Vagina (tissue), 2 donors: Measurements from ENCODE around the gene CADM1. TPM values are rescaled to one million over a fixed set of nuclear protein-coding genes. Genes with fewer than 3 reads are reported as not detected.

ENCODE experiments used
- DNase-seq, 2 donors: peaks; one replicate each; pipeline ENCODE4 v3.0.0-alpha.2; 2017; ENCODE audit errors: extremely low spot score in 2 of 2
- H3K27ac ChIP-seq: fragments of 200-600 bp; sonication (generic); one replicate; pipeline ENCODE4 v1.5.1; 2019
- H3K27me3 ChIP-seq: fragments of 200-600 bp; sonication (generic); one replicate; pipeline ENCODE4 v1.5.1; 2019
- H3K36me3 ChIP-seq, 2 donors: fragments of 200-600 bp; sonication (generic); one replicate each; pipeline ENCODE4 v1.5.1; 2017 to 2019
- H3K4me1 ChIP-seq: fragments of 200-600 bp; sonication (generic); one replicate; pipeline ENCODE4 v1.5.1; 2019
- H3K4me3 ChIP-seq, 2 donors: fragments of 200-600 bp; sonication (generic); 1 replicate in 1 of 2; 2 replicates in 1 of 2; pipeline ENCODE4 v1.5.1; 2016 to 2019
- H3K9me3 ChIP-seq: fragments of 200-600 bp; sonication (generic); one replicate; pipeline ENCODE4 v1.5.1; 2019
- CTCF ChIP-seq, 3 experiments: fragments of 450-650 bp in 2 of 3; fragments of 200-600 bp in 1 of 3; sonication (generic) in 1 of 3; IDR thresholded peaks; one replicate each; pipeline ENCODE4 v1.5.1; 2017 to 2019; ENCODE audit warnings: antibody characterized with exemption in 3 of 3, mild to moderate bottlenecking in 2 of 3, moderate library complexity in 2 of 3
- POLR2A ChIP-seq, 2 donors: fragments of 450-650 bp; IDR thresholded peaks; one replicate each; pipeline ENCODE4 v1.6.1; 2017; ENCODE audit warnings: antibody characterized with exemption in 2 of 2, mild to moderate bottlenecking in 2 of 2, moderate library complexity in 2 of 2
- POLR2AphosphoS5 ChIP-seq, 2 donors: sonication (generic); formaldehyde crosslinking; IDR thresholded peaks; one replicate each; pipeline ENCODE4 v1.9.0; 2017; ENCODE audit warnings: antibody characterized with exemption in 2 of 2, mild to moderate bottlenecking in 2 of 2, low read depth in 1 of 2; ENCODE audit not compliant: insufficient read depth in 1 of 2
- intact Hi-C: fragments of 100-400 bp; cut with DNase I; formaldehyde crosslinking; loops from one replicate; pipeline ENCODE4 v1.15.1; 2023
- total RNA-seq: library from RNA; depleted of rRNA; stranded (reverse); fragments of >200 nt; gene quantifications from one replicate; pipeline ENCODE4 v1.2.3, GENCODE V29; 2016

Gene CADM1
- total RNA-seq, 1 donor from 2014 or later: 37.1 TPM

GRCh38 chr11:115444542-115444941 lies 59.7 kb downstream of the CADM1 start:
- no peaks in the 10 kb centered on the region for H3K27me3 ChIP-seq
- DNase-seq: no peak
- no peaks in the 10 kb centered on the region for H3K36me3 ChIP-seq
- TF ChIP-seq POLR2AphosphoS5 (IDR thresholded peaks at IDR 0.05; ENCODE audit: insufficient read depth in 1 of 2, low read depth in 1 of 2) (no peak), POLR2A (IDR thresholded peaks at IDR 0.05) (no peak), CTCF (IDR thresholded peaks at IDR 0.05) (no peak)
- no peaks in the 10 kb centered on the region for H3K4me1 ChIP-seq
- intact Hi-C loops: no loop called here
- H3K27ac ChIP-seq: no peak overlapping the region
- H3K9me3 ChIP-seq: peaks cover 5% of the 10 kb centered on the region
- H3K4me3 ChIP-seq: no peak overlapping the region

GRCh38 chr11:115439969-115440540 lies 64.2 kb downstream of the CADM1 start:
- no peaks in the 10 kb centered on the region for H3K9me3 ChIP-seq
- no peaks in the 10 kb centered on the region for H3K36me3 ChIP-seq
- no peaks in the 10 kb centered on the region for H3K4me1 ChIP-seq
- intact Hi-C loops: no loop called here
- no peaks in the 10 kb centered on the region for H3K27me3 ChIP-seq
- no peak for DNase-seq
- no peak overlapping the region for H3K4me3 ChIP-seq
- no peak for TF ChIP-seq CTCF (IDR thresholded peaks at IDR 0.05)
- no peak for TF ChIP-seq POLR2A (IDR thresholded peaks at IDR 0.05)
- no peak for TF ChIP-seq POLR2AphosphoS5 (IDR thresholded peaks at IDR 0.05; ENCODE audit: insufficient read depth in 1 of 2, low read depth in 1 of 2)
- no peak overlapping the region for H3K27ac ChIP-seq

DNA sequence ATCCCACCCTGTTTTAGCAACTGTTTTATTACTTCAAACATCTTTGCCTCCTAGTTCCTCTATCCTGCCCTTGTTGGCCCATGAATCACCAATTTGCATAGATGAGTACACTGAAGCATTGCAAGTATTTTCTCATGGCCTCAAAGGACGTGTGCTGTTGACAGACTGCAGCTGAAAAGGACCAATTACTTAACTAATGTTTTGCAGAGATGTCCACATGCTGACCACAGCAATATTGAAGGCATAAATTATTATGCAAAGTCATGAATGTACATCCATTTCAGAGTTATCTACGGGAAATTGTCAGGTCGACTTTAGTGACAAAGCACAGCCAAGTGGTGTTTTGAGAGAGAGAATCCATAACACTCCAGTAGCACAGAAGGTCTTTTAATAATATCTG lies 64.8 kb downstream of the CADM1 start:
- H3K36me3 ChIP-seq: no peaks in the 10 kb centered on the region
- intact Hi-C loops: no loop called here
- no peaks in the 10 kb centered on the region for H3K27me3 ChIP-seq
- TF ChIP-seq POLR2AphosphoS5 (IDR thresholded peaks at IDR 0.05; ENCODE audit: insufficient read depth in 1 of 2, low read depth in 1 of 2) (no peak), CTCF (IDR thresholded peaks at IDR 0.05) (no peak), POLR2A (IDR thresholded peaks at IDR 0.05) (no peak)
- H3K4me1 ChIP-seq: no peaks in the 10 kb centered on the region
- no peak for DNase-seq
- no peaks in the 10 kb centered on the region for H3K9me3 ChIP-seq
- H3K27ac ChIP-seq: no peak overlapping the region
- H3K4me3 ChIP-seq: no peak overlapping the region

DNA sequence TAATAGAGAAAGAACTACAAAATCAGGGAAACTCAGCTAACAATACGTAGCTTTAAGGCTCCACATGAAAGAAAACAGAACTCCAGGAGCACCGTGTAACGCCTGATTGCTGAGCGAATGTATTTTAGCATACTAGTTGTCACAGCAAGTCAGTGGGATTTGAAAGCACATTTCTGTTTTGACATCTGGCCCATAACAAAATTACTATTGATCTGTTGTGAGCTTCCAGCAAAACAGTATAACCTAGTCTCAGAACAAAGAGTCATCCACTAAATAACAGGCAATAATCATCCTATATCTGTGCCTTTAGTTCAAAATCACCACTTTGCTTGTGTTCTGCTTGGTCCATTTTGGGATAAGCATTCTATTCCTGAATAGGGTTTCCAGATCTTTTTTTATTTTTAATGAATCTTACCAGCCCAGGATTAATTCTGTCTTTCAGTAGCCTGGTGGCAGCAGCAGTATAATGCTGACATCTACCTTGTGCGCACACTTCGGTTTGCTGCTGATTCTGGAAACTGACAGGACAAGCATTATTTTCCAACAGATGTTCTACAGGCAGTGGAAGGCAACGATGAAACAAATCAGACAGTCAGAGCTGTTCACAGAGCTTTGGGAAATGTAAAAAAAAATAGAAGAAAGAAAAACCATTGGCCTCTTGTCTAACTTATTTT lies 66.2 kb downstream of the CADM1 start:
- no peak overlapping the region for H3K4me3 ChIP-seq
- no peak overlapping the region for H3K27ac ChIP-seq
- intact Hi-C loops: no loop called here
- no peaks in the 10 kb centered on the region for H3K36me3 ChIP-seq
- DNase-seq: no peak
- no peaks in the 10 kb centered on the region for H3K4me1 ChIP-seq
- H3K27me3 ChIP-seq: no peaks in the 10 kb centered on the region
- no peak for TF ChIP-seq POLR2A (IDR thresholded peaks at IDR 0.05)
- TF ChIP-seq CTCF (IDR thresholded peaks at IDR 0.05): no peak
- no peak for TF ChIP-seq POLR2AphosphoS5 (IDR thresholded peaks at IDR 0.05; ENCODE audit: insufficient read depth in 1 of 2, low read depth in 1 of 2)
- no peaks in the 10 kb centered on the region for H3K9me3 ChIP-seq

GRCh38 chr11:115430345-115430744 lies 73.9 kb downstream of the CADM1 start:
- H3K27me3 ChIP-seq: no peaks in the 10 kb centered on the region
- no peaks in the 10 kb centered on the region for H3K9me3 ChIP-seq
- H3K4me1 ChIP-seq: no peaks in the 10 kb centered on the region
- H3K27ac ChIP-seq: no peak overlapping the region
- TF ChIP-seq CTCF (IDR thresholded peaks at IDR 0.05) (no peak), POLR2AphosphoS5 (IDR thresholded peaks at IDR 0.05; ENCODE audit: insufficient read depth in 1 of 2, low read depth in 1 of 2) (no peak), POLR2A (IDR thresholded peaks at IDR 0.05) (no peak)
- no peak for DNase-seq
- no peak overlapping the region for H3K4me3 ChIP-seq
- intact Hi-C loops: no loop called here
- H3K36me3 ChIP-seq: no peaks in the 10 kb centered on the region
